ENCODE results near the gene PIGU.

PIGU gene

DNA sequence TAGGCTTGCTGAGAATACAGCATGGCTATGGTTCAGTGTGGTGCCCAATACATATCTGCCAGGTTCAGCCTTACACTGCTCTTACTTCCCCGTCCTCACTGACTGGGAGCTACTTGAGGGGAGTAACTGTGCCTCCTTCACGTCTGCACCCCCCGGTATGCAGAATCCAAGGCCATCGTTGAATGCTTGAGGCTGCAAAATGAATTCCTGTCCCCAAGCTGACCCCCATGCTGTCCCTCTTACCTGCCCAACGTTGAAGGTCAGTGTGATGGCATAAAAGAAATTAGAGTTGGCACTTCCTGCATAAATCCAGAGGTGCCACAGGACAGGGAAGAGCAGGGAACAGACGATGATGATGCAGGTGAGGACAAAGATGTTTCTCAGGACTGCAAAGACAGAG is 102.0 kb downstream of the PIGU start:
- no peak for TF ChIP-seq TAF1 (IDR thresholded peaks at IDR 0.05; ENCODE audit: borderline replicate concordance, insufficient read depth, low read length)
- TF ChIP-seq SIN3A (IDR thresholded peaks at IDR 0.05; ENCODE audit: borderline replicate concordance, insufficient read depth, low read length) = no peak
- TF ChIP-seq, protein P1, sequence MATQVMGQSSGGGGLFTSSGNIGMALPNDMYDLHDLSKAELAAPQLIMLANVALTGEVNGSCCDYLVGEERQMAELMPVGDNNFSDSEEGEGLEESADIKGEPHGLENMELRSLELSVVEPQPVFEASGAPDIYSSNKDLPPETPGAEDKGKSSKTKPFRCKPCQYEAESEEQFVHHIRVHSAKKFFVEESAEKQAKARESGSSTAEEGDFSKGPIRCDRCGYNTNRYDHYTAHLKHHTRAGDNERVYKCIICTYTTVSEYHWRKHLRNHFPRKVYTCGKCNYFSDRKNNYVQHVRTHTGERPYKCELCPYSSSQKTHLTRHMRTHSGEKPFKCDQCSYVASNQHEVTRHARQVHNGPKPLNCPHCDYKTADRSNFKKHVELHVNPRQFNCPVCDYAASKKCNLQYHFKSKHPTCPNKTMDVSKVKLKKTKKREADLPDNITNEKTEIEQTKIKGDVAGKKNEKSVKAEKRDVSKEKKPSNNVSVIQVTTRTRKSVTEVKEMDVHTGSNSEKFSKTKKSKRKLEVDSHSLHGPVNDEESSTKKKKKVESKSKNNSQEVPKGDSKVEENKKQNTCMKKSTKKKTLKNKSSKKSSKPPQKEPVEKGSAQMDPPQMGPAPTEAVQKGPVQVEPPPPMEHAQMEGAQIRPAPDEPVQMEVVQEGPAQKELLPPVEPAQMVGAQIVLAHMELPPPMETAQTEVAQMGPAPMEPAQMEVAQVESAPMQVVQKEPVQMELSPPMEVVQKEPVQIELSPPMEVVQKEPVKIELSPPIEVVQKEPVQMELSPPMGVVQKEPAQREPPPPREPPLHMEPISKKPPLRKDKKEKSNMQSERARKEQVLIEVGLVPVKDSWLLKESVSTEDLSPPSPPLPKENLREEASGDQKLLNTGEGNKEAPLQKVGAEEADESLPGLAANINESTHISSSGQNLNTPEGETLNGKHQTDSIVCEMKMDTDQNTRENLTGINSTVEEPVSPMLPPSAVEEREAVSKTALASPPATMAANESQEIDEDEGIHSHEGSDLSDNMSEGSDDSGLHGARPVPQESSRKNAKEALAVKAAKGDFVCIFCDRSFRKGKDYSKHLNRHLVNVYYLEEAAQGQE (IDR thresholded peaks at IDR 0.05; ENCODE audit: insufficient read depth in 1 of 2, low read depth in 2 of 2, low read length in 2 of 2) = no peak
- no peak for TF ChIP-seq FOXP2 (optimal IDR thresholded peaks at IDR 0.05; ENCODE audit: borderline replicate concordance, extremely low read depth, extremely low read length, insufficient read depth)
- TF ChIP-seq POLR2AphosphoS5 (IDR thresholded peaks at IDR 0.05; ENCODE audit: low read depth, low read length) = no peak

DNA sequence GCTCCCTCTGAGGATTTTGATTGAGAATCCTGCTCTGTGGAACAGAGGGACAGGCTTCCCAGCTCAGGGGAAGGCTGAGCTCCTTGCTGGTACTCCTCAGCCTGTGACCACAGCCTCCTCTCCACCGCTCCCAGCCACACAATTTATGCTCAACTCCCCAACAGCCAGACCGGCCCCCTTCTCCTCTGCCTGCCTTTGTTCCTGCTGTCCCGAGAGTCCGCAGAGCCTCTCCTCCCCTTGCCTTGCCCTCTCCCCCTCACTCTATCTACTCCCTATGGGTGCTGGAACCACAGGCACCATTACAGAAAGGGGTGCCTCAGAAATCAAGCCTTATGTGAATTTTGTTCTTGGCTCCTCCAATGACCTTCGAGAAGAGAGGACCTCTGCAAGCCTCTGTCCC is 102.5 kb downstream of the PIGU start:
- TF ChIP-seq POLR2AphosphoS5 (IDR thresholded peaks at IDR 0.05; ENCODE audit: low read depth, low read length) = no peak
- TF ChIP-seq SIN3A (IDR thresholded peaks at IDR 0.05; ENCODE audit: borderline replicate concordance, insufficient read depth, low read length) = no peak
- no peak for TF ChIP-seq FOXP2 (optimal IDR thresholded peaks at IDR 0.05; ENCODE audit: borderline replicate concordance, extremely low read depth, extremely low read length, insufficient read depth)
- no peak for TF ChIP-seq TAF1 (IDR thresholded peaks at IDR 0.05; ENCODE audit: borderline replicate concordance, insufficient read depth, low read length)
- TF ChIP-seq, protein P1 (IDR thresholded peaks at IDR 0.05; ENCODE audit: insufficient read depth in 1 of 2, low read depth in 2 of 2, low read length in 2 of 2) = no peak

DNA sequence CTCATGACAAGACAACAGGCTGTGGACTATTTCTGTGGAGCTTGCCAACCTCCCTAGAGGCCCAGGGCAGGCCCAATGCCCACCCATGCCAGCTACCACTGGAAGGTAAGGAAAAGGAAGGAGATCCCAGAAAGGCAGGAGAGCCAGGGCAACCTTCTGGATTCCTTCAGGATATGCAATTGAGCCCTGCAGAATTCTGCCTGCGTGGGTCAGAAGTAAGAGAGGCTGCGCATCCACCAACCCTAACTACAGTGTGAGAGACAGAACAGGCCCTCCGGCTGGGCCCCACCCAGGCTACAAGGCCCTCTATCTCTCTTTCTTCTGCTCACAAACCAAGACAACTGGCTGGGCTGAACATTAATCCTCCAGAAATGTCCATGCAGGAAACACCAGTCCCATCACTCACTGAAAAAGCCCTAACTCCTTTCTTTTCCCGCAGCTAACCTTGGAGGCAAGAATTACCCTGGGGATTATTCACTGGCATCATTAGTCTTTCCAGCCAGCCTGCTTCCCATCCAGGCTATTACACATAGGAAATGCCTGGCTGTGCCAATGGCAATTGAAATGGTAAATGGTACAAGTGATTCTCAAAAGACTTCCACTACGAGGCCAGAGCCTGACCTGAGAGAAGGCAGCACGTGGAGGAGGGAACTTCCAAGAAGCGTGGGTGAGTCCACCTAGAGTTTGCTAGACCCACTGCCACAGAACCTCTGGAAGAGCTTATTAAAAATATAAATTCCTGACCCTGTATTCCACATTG is 103.2 kb downstream of the PIGU start:
- TF ChIP-seq FOXP2 (optimal IDR thresholded peaks at IDR 0.05; ENCODE audit: borderline replicate concordance, extremely low read depth, extremely low read length, insufficient read depth) = no peak
- TF ChIP-seq, protein P1 (IDR thresholded peaks at IDR 0.05; ENCODE audit: insufficient read depth in 1 of 2, low read depth in 2 of 2, low read length in 2 of 2) = no peak
- TF ChIP-seq POLR2AphosphoS5 (IDR thresholded peaks at IDR 0.05; ENCODE audit: low read depth, low read length) = no peak
- TF ChIP-seq SIN3A (IDR thresholded peaks at IDR 0.05; ENCODE audit: borderline replicate concordance, insufficient read depth, low read length) = no peak
- TF ChIP-seq TAF1 (IDR thresholded peaks at IDR 0.05; ENCODE audit: borderline replicate concordance, insufficient read depth, low read length) = no peak

DNA sequence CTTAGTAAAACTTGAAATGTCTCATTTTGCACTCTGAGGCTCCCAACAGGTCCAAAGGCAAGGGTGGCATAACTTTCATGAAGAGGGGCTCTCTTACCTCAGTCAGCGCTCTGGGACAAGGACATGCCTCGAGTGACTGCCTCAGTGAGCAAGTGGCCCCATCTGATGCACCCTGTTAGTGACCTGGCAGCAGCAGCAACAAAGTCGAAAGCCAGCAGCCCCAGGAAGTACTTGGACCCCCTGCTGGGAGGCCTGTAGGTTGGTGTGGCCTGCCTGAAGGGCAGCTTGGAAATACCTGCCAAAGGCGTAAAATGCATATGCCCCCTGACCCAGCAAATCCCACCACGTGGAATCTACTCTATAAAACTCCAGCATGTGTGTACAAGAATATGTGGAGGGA is 105.1 kb downstream of the PIGU start:
- TF ChIP-seq, protein P1 (IDR thresholded peaks at IDR 0.05; ENCODE audit: insufficient read depth in 1 of 2, low read depth in 2 of 2, low read length in 2 of 2) = no peak
- TF ChIP-seq POLR2AphosphoS5 (IDR thresholded peaks at IDR 0.05; ENCODE audit: low read depth, low read length) = no peak
- no peak for TF ChIP-seq FOXP2 (optimal IDR thresholded peaks at IDR 0.05; ENCODE audit: borderline replicate concordance, extremely low read depth, extremely low read length, insufficient read depth)
- no peak for TF ChIP-seq SIN3A (IDR thresholded peaks at IDR 0.05; ENCODE audit: borderline replicate concordance, insufficient read depth, low read length)
- TF ChIP-seq TAF1 (IDR thresholded peaks at IDR 0.05; ENCODE audit: borderline replicate concordance, insufficient read depth, low read length) = no peak

Data from PFSK-1 (cell line).